Upper lobe of left lung (tissue), 6 donors: Measurements from ENCODE around the gene UBE2L5. TPM values are rescaled to one million over a fixed set of nuclear protein-coding genes. Genes with fewer than 3 reads are reported as not detected.
"Not testable (repeated sequence)": the region's sequence is repeated elsewhere in the genome, so short reads cannot be mapped to it uniquely, and the experiment has no call there.

ENCODE experiments used
- ATAC-seq, 2 donors: fragments of 200-7000 bp; cut with Tn5 transposase; one replicate each; pipeline ENCODE4 v1.9.1; 2022; ENCODE audit warnings: mild to moderate bottlenecking in 2 of 2, moderate library complexity in 2 of 2; ENCODE audit not compliant: low FRiP score in 2 of 2
- DNase-seq, 2 donors: peaks; one replicate each; pipeline ENCODE4 v3.0.0-alpha.2; 2019 to 2020
- H3K27ac ChIP-seq, 4 donors: fragments of 200-600 bp; sonication (generic); one replicate each; pipeline ENCODE4 v1.5.1; 2016 to 2019
- H3K27me3 ChIP-seq, 4 donors: fragments of 200-600 bp; sonication (generic); one replicate each; pipeline ENCODE4 v1.5.1; 2017 to 2019
- H3K36me3 ChIP-seq, 4 donors: fragments of 200-600 bp; sonication (generic); one replicate each; pipeline ENCODE4 v1.5.1; 2016 to 2019
- H3K4me1 ChIP-seq, 4 donors: fragments of 200-600 bp; sonication (generic); one replicate each; pipeline ENCODE4 v1.5.1; 2018 to 2019
- H3K4me3 ChIP-seq, 4 donors: fragments of 200-600 bp; sonication (generic); one replicate each; pipeline ENCODE4 v1.5.1; 2017 to 2019; ENCODE audit warnings: mild to moderate bottlenecking in 2 of 4, moderate library complexity in 1 of 4
- H3K9me3 ChIP-seq, 4 donors: fragments of 200-600 bp; sonication (generic); one replicate each; pipeline ENCODE4 v1.5.1; 2018 to 2019
- EP300 ChIP-seq, 4 donors: sonication (generic); formaldehyde crosslinking; IDR thresholded peaks; one replicate each; pipeline ENCODE4 v1.5.1; 2017; ENCODE audit warnings: antibody characterized with exemption in 4 of 4, control low read depth in 2 of 4
- POLR2A ChIP-seq, 4 donors: fragments of 450-650 bp; IDR thresholded peaks; one replicate each; pipeline ENCODE4 v1.5.1; 2016 to 2017; ENCODE audit warnings: antibody characterized with exemption in 4 of 4, mild to moderate bottlenecking in 2 of 4
- POLR2AphosphoS5 ChIP-seq, 2 donors: sonication (generic); formaldehyde crosslinking; IDR thresholded peaks; one replicate each; pipeline ENCODE4 v1.5.1; 2017; ENCODE audit warnings: antibody characterized with exemption in 2 of 2
- WGBS, 2 donors: methylation state at CpG; one replicate each; pipeline ENCODE4 v1.1.5; 2017 to 2018; 5-methylcytosine and 5-hydroxymethylcytosine counted together
- total RNA-seq, 6 donors: library from RNA; depleted of rRNA in 4 of 6; stranded (reverse); fragments of >200 nt in 4 of 6; gene quantifications; one replicate each; pipeline versions ENCODE4 v1.1.0 to v1.2.1, GENCODE V29; 2016 to 2021
- TF ChIP-seq, protein P1 (sequence below), 6 experiments: fragments of 450-650 bp in 4 of 6; fragments of 200-600 bp in 2 of 6; sonication (generic) in 2 of 6; IDR thresholded peaks; one replicate each; pipeline ENCODE4 v1.5.1; 2016 to 2019; ENCODE audit warnings: antibody characterized with exemption in 6 of 6
- donor health status: DM: no; HTN: no; CAD: no; lungs with moderate emphysema.
- donor health status: DM: no; HTN: yes; CAD: no; lungs with severe emphysema.

UBE2L5 gene
- total RNA-seq, 6 donors from 2014 or later: not detected

DNA sequence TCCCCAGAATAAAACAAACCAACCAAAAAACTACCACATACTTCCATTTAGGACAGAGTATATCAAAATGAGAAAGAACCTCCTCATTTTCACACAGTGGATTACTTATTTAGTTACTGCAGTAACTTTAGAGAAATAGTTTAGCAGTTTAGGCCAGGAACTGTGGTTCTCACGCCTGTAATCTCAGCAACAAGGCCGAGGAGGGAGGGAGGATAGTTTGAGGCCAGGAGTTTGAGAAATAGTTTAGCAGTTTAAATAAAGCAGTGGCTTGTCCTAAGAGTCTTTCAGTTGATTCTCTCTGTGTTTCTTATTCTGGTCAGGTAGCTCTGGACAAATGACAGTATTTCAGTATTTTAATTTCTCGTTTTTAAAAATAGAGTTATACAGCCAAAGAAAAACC is 34.0 kb downstream of the UBE2L5 start:
- H3K4me3 ChIP-seq: no peak overlapping the region
- peaks cover 0 to 4% (median 2%) of the 10 kb centered on the region in 4 donors for H3K4me1 ChIP-seq
- no peak for DNase-seq
- no peaks in the 10 kb centered on the region for H3K27me3 ChIP-seq
- peaks cover 0 to 16% (median 0%) of the 10 kb centered on the region in 4 donors for H3K36me3 ChIP-seq
- no peak for ATAC-seq
- 77 to 78% methylated on average over 3 of the region's 3 CpGs for WGBS, 2 donors
- H3K9me3 ChIP-seq: no peaks in the 10 kb centered on the region
- no peak overlapping the region for H3K27ac ChIP-seq
- no peak for TF ChIP-seq POLR2A (IDR thresholded peaks at IDR 0.05)
- TF ChIP-seq EP300 (IDR thresholded peaks at IDR 0.05): no peak
- no peak for TF ChIP-seq POLR2AphosphoS5 (IDR thresholded peaks at IDR 0.05)
- TF ChIP-seq, protein P1, sequence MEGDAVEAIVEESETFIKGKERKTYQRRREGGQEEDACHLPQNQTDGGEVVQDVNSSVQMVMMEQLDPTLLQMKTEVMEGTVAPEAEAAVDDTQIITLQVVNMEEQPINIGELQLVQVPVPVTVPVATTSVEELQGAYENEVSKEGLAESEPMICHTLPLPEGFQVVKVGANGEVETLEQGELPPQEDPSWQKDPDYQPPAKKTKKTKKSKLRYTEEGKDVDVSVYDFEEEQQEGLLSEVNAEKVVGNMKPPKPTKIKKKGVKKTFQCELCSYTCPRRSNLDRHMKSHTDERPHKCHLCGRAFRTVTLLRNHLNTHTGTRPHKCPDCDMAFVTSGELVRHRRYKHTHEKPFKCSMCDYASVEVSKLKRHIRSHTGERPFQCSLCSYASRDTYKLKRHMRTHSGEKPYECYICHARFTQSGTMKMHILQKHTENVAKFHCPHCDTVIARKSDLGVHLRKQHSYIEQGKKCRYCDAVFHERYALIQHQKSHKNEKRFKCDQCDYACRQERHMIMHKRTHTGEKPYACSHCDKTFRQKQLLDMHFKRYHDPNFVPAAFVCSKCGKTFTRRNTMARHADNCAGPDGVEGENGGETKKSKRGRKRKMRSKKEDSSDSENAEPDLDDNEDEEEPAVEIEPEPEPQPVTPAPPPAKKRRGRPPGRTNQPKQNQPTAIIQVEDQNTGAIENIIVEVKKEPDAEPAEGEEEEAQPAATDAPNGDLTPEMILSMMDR (IDR thresholded peaks at IDR 0.05): no peak

DNA sequence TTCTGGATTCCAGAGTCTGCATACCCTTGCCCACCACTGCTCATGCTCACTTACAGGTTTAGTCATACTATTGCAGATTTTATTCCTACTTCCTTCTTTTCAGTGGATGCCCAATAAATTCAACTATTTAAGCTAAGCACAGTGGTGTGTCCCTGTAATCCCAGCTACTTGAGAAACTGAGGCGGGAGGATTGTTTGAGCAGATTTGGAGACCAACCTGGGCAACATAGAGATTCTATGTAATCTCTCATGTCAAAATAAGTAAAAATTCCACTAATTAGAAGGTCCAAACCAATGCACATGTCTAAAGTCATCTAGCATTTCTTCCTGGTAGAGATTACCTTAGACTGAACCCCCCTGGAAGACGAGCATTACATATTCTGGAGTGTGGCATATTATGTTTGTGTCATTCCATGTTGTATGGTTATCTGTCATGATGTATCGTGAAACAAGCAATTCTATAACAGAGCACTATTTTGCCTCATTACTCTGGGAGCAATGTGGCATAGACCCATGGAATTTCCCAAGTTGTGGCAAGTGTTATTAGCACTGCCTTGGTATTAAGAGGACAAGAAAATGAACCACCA is 35.1 kb downstream of the UBE2L5 start:
- no peak for ATAC-seq
- WGBS, 2 donors: 64 to 97% methylated on average over 3 of the region's 3 CpGs

DNA sequence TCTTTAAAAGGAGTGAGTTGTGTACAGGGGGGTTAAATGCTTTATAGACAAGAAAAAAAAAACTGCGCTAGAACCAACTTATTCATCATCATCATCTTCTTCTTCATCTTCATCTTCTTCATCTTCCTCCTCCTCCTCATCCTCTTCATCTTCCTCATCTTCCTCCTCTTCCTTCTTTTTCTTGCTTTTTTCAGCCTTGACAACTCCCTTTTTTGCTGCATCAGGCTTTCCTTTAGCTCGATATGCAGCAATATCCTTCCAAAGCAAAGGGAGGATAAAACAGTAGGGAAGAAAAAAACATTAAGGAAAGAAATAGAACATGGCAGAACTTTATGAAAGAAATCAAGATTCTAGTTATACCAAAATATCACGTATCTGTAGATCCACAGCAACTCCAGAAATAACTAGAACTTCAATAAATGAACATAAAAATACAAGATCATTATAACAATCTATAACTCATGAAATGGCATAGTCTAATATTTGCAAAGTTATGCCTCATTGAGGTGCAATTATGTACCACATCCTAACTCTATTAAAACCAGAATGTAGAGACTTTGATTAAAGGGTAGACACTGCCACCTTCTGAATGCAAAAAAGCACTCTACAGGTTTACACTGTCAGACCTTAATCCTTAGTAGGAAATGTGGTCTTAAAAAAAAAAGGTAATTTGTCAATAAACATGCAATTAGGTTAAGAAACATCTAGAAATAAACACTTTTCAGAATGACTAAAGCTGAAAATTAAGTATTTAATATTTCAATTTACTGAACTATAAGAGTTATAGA is 39.2 kb downstream of the UBE2L5 start:
- ATAC-seq, H3K27me3 ChIP-seq, DNase-seq, H3K9me3 ChIP-seq, H3K4me3 ChIP-seq: not testable (repeated sequence)
- 90 to 93% methylated on average over 3 of the region's 3 CpGs for WGBS, 2 donors
- TF ChIP-seq, protein P1 (IDR thresholded peaks at IDR 0.05): peak in 4 of 6 experiments; percentile 23 to 43 (median 30)
- Histone ChIP-seq H3K36me3 (peaks cover 0 to 34% (median 6%) of the 10 kb centered on the region in 4 donors), H3K27ac (peak overlapping the region in 1 of 4 donors; percentile 51), H3K4me1 (peaks cover 18 to 29% (median 28%) of the 10 kb centered on the region in 4 donors)

More for the DNA sequence above, 35.1 kb downstream of the UBE2L5 start:
- Histone ChIP-seq H3K4me1 (peaks cover 1 to 10% (median 9%) of the 10 kb centered on the region in 4 donors), H3K36me3 (peaks cover 0 to 26% (median 2%) of the 10 kb centered on the region in 4 donors), H3K27ac (no peak overlapping the region), H3K9me3 (no peaks in the 10 kb centered on the region), H3K4me3 (no peak overlapping the region), H3K27me3 (no peaks in the 10 kb centered on the region)
- no peak for DNase-seq
- no peak for TF ChIP-seq POLR2AphosphoS5 (IDR thresholded peaks at IDR 0.05)
- TF ChIP-seq, protein P1 (IDR thresholded peaks at IDR 0.05): no peak
- no peak for TF ChIP-seq POLR2A (IDR thresholded peaks at IDR 0.05)
- TF ChIP-seq EP300 (IDR thresholded peaks at IDR 0.05): no peak

DNA sequence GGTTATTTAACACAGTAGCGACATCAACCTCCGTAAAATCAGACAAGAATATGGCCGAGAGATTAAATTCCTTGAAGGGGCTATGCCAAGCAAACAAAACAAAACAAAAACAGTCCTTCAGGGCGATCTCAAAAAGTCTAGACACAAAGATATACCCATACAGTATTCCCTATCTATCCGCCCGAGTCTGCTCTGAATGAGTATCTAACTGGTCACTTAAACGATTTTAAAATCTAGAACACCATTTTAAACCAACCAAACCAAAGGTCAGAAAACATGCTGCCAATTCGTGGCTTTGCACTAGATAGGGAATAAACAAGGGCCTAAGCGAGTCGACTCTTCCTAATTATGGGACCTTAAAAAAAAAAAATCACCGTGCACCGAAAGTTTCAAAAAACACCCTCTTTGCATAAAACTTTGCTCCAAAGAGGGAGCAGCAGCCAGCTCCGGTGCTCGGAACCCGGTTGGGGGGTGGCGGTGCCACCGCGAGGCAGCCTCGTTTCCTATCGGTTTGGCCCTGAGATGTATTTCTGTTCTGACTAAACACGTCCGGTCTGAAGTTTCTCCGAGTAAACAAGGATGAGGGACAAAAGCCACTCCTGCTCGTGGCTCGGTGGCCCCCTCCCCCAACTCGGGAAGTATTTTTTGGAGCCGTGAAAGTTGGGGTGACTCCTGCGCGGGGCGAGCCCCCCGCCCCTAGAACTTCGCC is 41.6 kb downstream of the UBE2L5 start:
- Histone ChIP-seq H3K4me1 (peaks cover 18 to 32% (median 28%) of the 10 kb centered on the region in 4 donors), H3K4me3 (peak overlapping the region; percentile 49 to 88 (median 77)), H3K27ac (peak overlapping the region; percentile 95 to 100 (median 98)), H3K9me3 (no peaks in the 10 kb centered on the region), H3K36me3 (peaks cover 0 to 29% (median 6%) of the 10 kb centered on the region in 4 donors), H3K27me3 (no peaks in the 10 kb centered on the region)
- DNase-seq: peak in 1 of 2 donors; percentile 65
- peak; percentile 41 to 57 for ATAC-seq
- TF ChIP-seq POLR2A (IDR thresholded peaks at IDR 0.05): no peak
- TF ChIP-seq, protein P1 (IDR thresholded peaks at IDR 0.05): no peak
- TF ChIP-seq EP300 (IDR thresholded peaks at IDR 0.05): no peak
- peak; percentile 55 to 60 for TF ChIP-seq POLR2AphosphoS5 (IDR thresholded peaks at IDR 0.05)
- 2% methylated on average over 21 to 31 of the region's 32 CpGs for WGBS, 2 donors
